Endodermal cell (in vitro differentiated cells): ENCODE data around the gene DDAH1. TPM values are rescaled to one million over a fixed set of nuclear protein-coding genes. Genes with fewer than 3 reads are reported as not detected.

ENCODE experiments used
- DNase-seq: peaks from one replicate; pipeline ENCODE4 v3.0.0-alpha.2; 2017
- H3K27ac ChIP-seq: 2 replicates; pipeline ENCODE4 v1.5.1; 2013; ENCODE audit warnings: mild to moderate bottlenecking, low read depth, low read length, moderate library complexity
- H3K27me3 ChIP-seq: 2 replicates; pipeline ENCODE4 v1.6.1; 2013; ENCODE audit warnings: mild to moderate bottlenecking, low read length, moderate library complexity; ENCODE audit not compliant: insufficient read depth, control insufficient read depth, poor library complexity, severe bottlenecking
- H3K36me3 ChIP-seq: 2 replicates; pipeline ENCODE4 v1.7.0; 2013; ENCODE audit warnings: mild to moderate bottlenecking, low read length, moderate library complexity; ENCODE audit not compliant: control insufficient read depth, insufficient read depth
- H3K4me1 ChIP-seq: one replicate; pipeline ENCODE4 v1.7.0; 2013; ENCODE audit warnings: low read length; ENCODE audit not compliant: control insufficient read depth, insufficient read depth
- H3K4me3 ChIP-seq: 2 replicates; pipeline ENCODE4 v1.5.1; 2013; ENCODE audit warnings: mild to moderate bottlenecking, low read length, moderate library complexity
- H3K9ac ChIP-seq: 2 replicates; pipeline ENCODE4 v1.6.1; 2013; ENCODE audit warnings: mild to moderate bottlenecking, low read length, moderate library complexity; ENCODE audit not compliant: poor library complexity, severe bottlenecking; ENCODE audit errors: extremely low read depth
- H3K9me3 ChIP-seq: 2 replicates; pipeline ENCODE4 v1.6.1; 2013; ENCODE audit warnings: mild to moderate bottlenecking, low read length, moderate library complexity; ENCODE audit not compliant: control insufficient read depth
- H3K27ac Mint-ChIP-seq: 2 replicates; pipeline ENCODE4 v1.8.0; 2020; ENCODE audit warnings: mixed read lengths
- H3K27me3 Mint-ChIP-seq: 2 replicates; pipeline ENCODE4 v1.8.0; 2021; ENCODE audit warnings: mild to moderate bottlenecking, mixed read lengths; ENCODE audit not compliant: insufficient read depth
- H3K36me3 Mint-ChIP-seq: 2 replicates; pipeline ENCODE4 v1.8.0; 2020; ENCODE audit warnings: low read depth, mixed read lengths
- H3K4me1 Mint-ChIP-seq: 2 replicates; pipeline ENCODE4 v1.8.0; 2020; ENCODE audit warnings: mixed read lengths
- H3K4me3 Mint-ChIP-seq: 2 replicates; pipeline ENCODE4 v1.8.0; 2020; ENCODE audit warnings: mild to moderate bottlenecking, moderate library complexity, mixed read lengths
- H3K9me3 Mint-ChIP-seq: 2 replicates; pipeline ENCODE4 v1.8.0; 2020; ENCODE audit warnings: mild to moderate bottlenecking, mixed read lengths
- CTCF ChIP-seq: fragments of 200-600 bp; sonication (generic); conservative IDR thresholded peaks from 2 replicates; pipeline ENCODE4 v1.5.0; 2021; ENCODE audit warnings: antibody characterized with exemption, mild to moderate bottlenecking
- WGBS, 2 experiments: methylation state at CpG; one replicate each; pipeline versions ENCODE4 v1.1.5 to v1.1.7; 2013; ENCODE audit warnings: missing lambda C conversion rate in 2 of 2, mixed read lengths in 1 of 2; ENCODE audit not compliant: insufficient coverage in 1 of 2, insufficient read length in 1 of 2; 5-methylcytosine and 5-hydroxymethylcytosine counted together
- total RNA-seq, 2 donors: library from RNA; stranded (reverse); fragmentation: NEBNext Ultra II Directional in 1 of 2; extraction: Animal tissue kit (Norgen Biotek cat#: 25700) in 1 of 2; gene quantifications; 2 replicates in 1 of 2; 3 replicates in 1 of 2; pipeline ENCODE4 v1.2.1, GENCODE V29; 2021

The DDAH1 gene
- total RNA-seq, 2 donors from 2014 or later, result 16.3 to 22.8 TPM

GRCh38 chr1:85319491-85319890 lies 145.5 kb downstream of the DDAH1 start:
- no peak overlapping the region for H3K27ac Mint-ChIP-seq
- peaks cover 2% of the 10 kb centered on the region for H3K4me1 ChIP-seq
- no peaks in the 10 kb centered on the region for H3K36me3 Mint-ChIP-seq
- peaks cover 10% of the 10 kb centered on the region for H3K4me1 Mint-ChIP-seq
- no peak for TF ChIP-seq CTCF
- no peak for DNase-seq
- H3K4me3 ChIP-seq, result no peak overlapping the region
- no peak overlapping the region for H3K27ac ChIP-seq
- H3K27me3 Mint-ChIP-seq, result no peaks in the 10 kb centered on the region
- no peaks in the 10 kb centered on the region for H3K9me3 Mint-ChIP-seq
- no peak overlapping the region for H3K4me3 Mint-ChIP-seq
- no peaks in the 10 kb centered on the region for H3K9me3 ChIP-seq
- no peak overlapping the region for H3K9ac ChIP-seq
- WGBS, 2 experiments, result 94 to 100% methylated on average over 2 to 3 of the region's 3 CpGs
- no peaks in the 10 kb centered on the region for H3K36me3 ChIP-seq
- no peaks in the 10 kb centered on the region for H3K27me3 ChIP-seq

- H3K9me3 ChIP-seq, result no peaks in the 10 kb centered on the region
- no peak overlapping the region for H3K27ac Mint-ChIP-seq
Measured at GRCh38 chr1:85318217-85318616, 146.7 kb downstream of the DDAH1 start.

GRCh38 chr1:85317560-85317959 lies 147.4 kb downstream of the DDAH1 start:
- H3K4me1 Mint-ChIP-seq, result peaks cover 9% of the 10 kb centered on the region
- Histone ChIP-seq H3K4me3 (no peak overlapping the region), H3K9ac (no peak overlapping the region), H3K27me3 (no peaks in the 10 kb centered on the region), H3K27ac (no peak overlapping the region), H3K9me3 (no peaks in the 10 kb centered on the region), H3K36me3 (no peaks in the 10 kb centered on the region), H3K4me1 (peaks cover 2% of the 10 kb centered on the region)
- no peak overlapping the region for H3K4me3 Mint-ChIP-seq
- no peaks in the 10 kb centered on the region for H3K9me3 Mint-ChIP-seq
- no peak overlapping the region for H3K27ac Mint-ChIP-seq
- WGBS, 2 experiments, result 91 to 96% methylated on average over 3 to 4 of the region's 5 CpGs
- no peak for DNase-seq
- no peaks in the 10 kb centered on the region for H3K36me3 Mint-ChIP-seq
- TF ChIP-seq CTCF, result no peak
- H3K27me3 Mint-ChIP-seq, result no peaks in the 10 kb centered on the region

More at GRCh38 chr1:85318217-85318616, 146.7 kb downstream of the DDAH1 start:
- Histone ChIP-seq H3K27me3 (no peaks in the 10 kb centered on the region), H3K36me3 (no peaks in the 10 kb centered on the region), H3K9ac (no peak overlapping the region), H3K27ac (no peak overlapping the region), H3K4me1 (peaks cover 2% of the 10 kb centered on the region), H3K4me3 (no peak overlapping the region)
- Mint-ChIP-seq H3K4me1 (peaks cover 9% of the 10 kb centered on the region), H3K4me3 (no peak overlapping the region), H3K36me3 (no peaks in the 10 kb centered on the region), H3K27me3 (no peaks in the 10 kb centered on the region), H3K9me3 (no peaks in the 10 kb centered on the region)
- no peak for DNase-seq
- no peak for TF ChIP-seq CTCF
- WGBS, 2 experiments, result 88% methylated on average over 1 of the region's 1 CpG; no CpG with 5 or more reads in 1 of the 2 experiments
